ENCODE results near the gene PDE5A.

DNA sequence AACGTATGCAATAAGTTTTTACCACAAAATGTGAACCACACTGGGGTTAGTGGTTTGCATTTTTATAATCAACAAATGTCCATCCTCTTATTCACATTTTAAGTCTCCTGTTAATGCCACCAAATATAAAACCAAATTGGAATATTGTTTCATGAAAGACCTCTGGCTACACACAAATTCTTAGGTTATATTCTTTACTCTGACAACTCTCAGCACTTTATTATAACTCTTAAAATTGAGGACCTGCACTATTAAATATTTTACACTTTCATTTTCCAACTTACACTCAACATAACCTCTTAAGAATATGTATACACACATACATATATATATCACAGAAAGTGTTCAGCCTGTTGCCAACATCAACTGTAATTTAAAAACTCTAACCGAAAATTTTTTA lies 2.8 kb downstream of the PDE5A start:
- no peak for TF ChIP-seq EZH2 (IDR thresholded peaks at IDR 0.05; ENCODE audit: borderline replicate concordance, low read depth, low read length, severe bottlenecking)
- TF ChIP-seq, protein P1, sequence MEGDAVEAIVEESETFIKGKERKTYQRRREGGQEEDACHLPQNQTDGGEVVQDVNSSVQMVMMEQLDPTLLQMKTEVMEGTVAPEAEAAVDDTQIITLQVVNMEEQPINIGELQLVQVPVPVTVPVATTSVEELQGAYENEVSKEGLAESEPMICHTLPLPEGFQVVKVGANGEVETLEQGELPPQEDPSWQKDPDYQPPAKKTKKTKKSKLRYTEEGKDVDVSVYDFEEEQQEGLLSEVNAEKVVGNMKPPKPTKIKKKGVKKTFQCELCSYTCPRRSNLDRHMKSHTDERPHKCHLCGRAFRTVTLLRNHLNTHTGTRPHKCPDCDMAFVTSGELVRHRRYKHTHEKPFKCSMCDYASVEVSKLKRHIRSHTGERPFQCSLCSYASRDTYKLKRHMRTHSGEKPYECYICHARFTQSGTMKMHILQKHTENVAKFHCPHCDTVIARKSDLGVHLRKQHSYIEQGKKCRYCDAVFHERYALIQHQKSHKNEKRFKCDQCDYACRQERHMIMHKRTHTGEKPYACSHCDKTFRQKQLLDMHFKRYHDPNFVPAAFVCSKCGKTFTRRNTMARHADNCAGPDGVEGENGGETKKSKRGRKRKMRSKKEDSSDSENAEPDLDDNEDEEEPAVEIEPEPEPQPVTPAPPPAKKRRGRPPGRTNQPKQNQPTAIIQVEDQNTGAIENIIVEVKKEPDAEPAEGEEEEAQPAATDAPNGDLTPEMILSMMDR (IDR thresholded peaks at IDR 0.05; ENCODE audit: borderline replicate concordance, extremely low read depth, low read length, poor library complexity, severe bottlenecking): no peak

Data from DND-41 (cell line).